Endothelial cell of umbilical vein (primary cell): ENCODE measurements around the gene DECR2. TPM values are rescaled to one million over a fixed set of nuclear protein-coding genes. Genes with fewer than 3 reads are reported as not detected.

ENCODE experiments used
- BruUV-seq: library from RNA; stranded (reverse); fragments of 400-500 nt; replicated peaks from 2 replicates; lab custom pipeline; 2021; lab: Mats Ljungman, UMichigan
- CTCF ChIA-PET: fragments of 300-600, 350-600 bp; sonication (Branson Sonifier 250); formaldehyde crosslinking; loops from one replicate; lab custom pipeline; 2021; ENCODE audit warnings: antibody characterized with exemption, inconsistent platforms; lab: Charles Lee
- POLR2A ChIA-PET: fragments of 300-600, 350-600 bp; sonication (Branson Sonifier 250); formaldehyde crosslinking; loops from one replicate; lab custom pipeline; 2021; ENCODE audit warnings: antibody characterized with exemption, inconsistent platforms; lab: Charles Lee
- DNase-seq: peaks from one replicate; pipeline ENCODE4 v3.0.0-alpha.2; 2011; ENCODE audit warnings: low read depth, low spot score
- FAIRE-seq: peaks from 2 replicates; lab custom pipeline; 2011; peaks lifted over from hg19 to GRCh38; lab: Jason Lieb, UNC
- H2AFZ ChIP-seq: 2 replicates; pipeline ENCODE4 v1.6.0; 2012; ENCODE audit warnings: low read depth, low read length, control low read depth, inconsistent platforms
- H3K27ac ChIP-seq: 2 replicates; pipeline ENCODE4 v1.5.1; 2011; ENCODE audit warnings: low read depth, mild to moderate bottlenecking, control low read depth, low read length, moderate library complexity; ENCODE audit not compliant: insufficient read depth
- H3K27me3 ChIP-seq, 2 experiments: 2 replicates each; pipeline versions ENCODE4 v1.6.0 to v1.6.1; 2011; ENCODE audit warnings: low read length in 2 of 2, mixed read lengths in 1 of 2; ENCODE audit not compliant: control insufficient read depth in 2 of 2, insufficient read depth in 2 of 2
- H3K36me3 ChIP-seq, 2 experiments: 2 replicates in 1 of 2; 3 replicates in 1 of 2; pipeline ENCODE4 v1.5.1; 2011; ENCODE audit warnings: low read length in 2 of 2, mild to moderate bottlenecking in 1 of 2, moderate library complexity in 1 of 2; ENCODE audit not compliant: control insufficient read depth in 2 of 2, insufficient read depth in 2 of 2; ENCODE audit errors: extremely low read depth in 1 of 2
- H3K4me1 ChIP-seq: 3 replicates; pipeline ENCODE4 v1.5.1; 2011; ENCODE audit warnings: mild to moderate bottlenecking, low read length; ENCODE audit not compliant: control insufficient read depth, insufficient read depth; ENCODE audit errors: extremely low read depth
- H3K4me2 ChIP-seq: 2 replicates; pipeline ENCODE4 v1.6.1; 2011; ENCODE audit warnings: low read length, control low read depth, mixed read lengths; ENCODE audit not compliant: insufficient read depth
- H3K4me3 ChIP-seq, 3 experiments: fragments of 200-600 bp in 1 of 3; sonication (generic), shearing (Covaris generic) in 1 of 3; replicated peaks in 1 of 3; 2 replicates each; pipeline ENCODE4 v1.5.1; 2011 to 2016; ENCODE audit warnings: control low read depth in 3 of 3, low read length in 3 of 3, mild to moderate bottlenecking in 2 of 3, inconsistent platforms in 1 of 3, low read depth in 1 of 3, moderate library complexity in 1 of 3; ENCODE audit not compliant: insufficient read depth in 1 of 3
- H3K79me2 ChIP-seq: 2 replicates; pipeline ENCODE4 v1.6.0; 2012; ENCODE audit warnings: low read length, inconsistent platforms; ENCODE audit not compliant: control insufficient read depth, insufficient read depth
- H3K9ac ChIP-seq: replicated peaks from 2 replicates; pipeline ENCODE3; 2011; ENCODE audit warnings: low read length, control low read depth; ENCODE audit not compliant: insufficient read depth; ENCODE audit errors: extremely low read depth
- H3K9me1 ChIP-seq: replicated peaks from 3 replicates; pipeline ENCODE4 v1.6.0; 2011; ENCODE audit warnings: mild to moderate bottlenecking, low read length; ENCODE audit not compliant: control insufficient read depth, insufficient read depth; ENCODE audit errors: extremely low read depth
- H3K9me3 ChIP-seq: replicated peaks from 2 replicates; pipeline ENCODE4 v1.5.1; 2012; ENCODE audit warnings: low read length, inconsistent platforms; ENCODE audit not compliant: control insufficient read depth, insufficient read depth
- H4K20me1 ChIP-seq: replicated peaks from 2 replicates; pipeline ENCODE3; 2011; ENCODE audit warnings: mild to moderate bottlenecking, low read length; ENCODE audit not compliant: control insufficient read depth, insufficient read depth; ENCODE audit errors: extremely low read depth
- GATA2 ChIP-seq: IDR thresholded peaks from 2 replicates; pipeline ENCODE4 v1.7.0; 2011; ENCODE audit warnings: low read depth, mild to moderate bottlenecking, moderate library complexity, mixed read lengths, low read length; ENCODE audit not compliant: insufficient read length, insufficient read depth
- dilution Hi-C: fragments of 300-500 bp; cut with MboI; formaldehyde crosslinking; loops from one replicate; pipeline ENCODE4 v1.15.0; 2019; ENCODE audit warnings: low sequenced_read_pairs; ENCODE audit not compliant: extremely low pct_ligation_motif_present
- intact Hi-C: fragments of 100-400 bp; cut with micrococcal nuclease; formaldehyde crosslinking; loops from one replicate; pipeline ENCODE4 v1.10.0; 2022
- polyA plus RNA-seq, 4 experiments: library from polyadenylated mRNA; depleted of rRNA in 3 of 4; stranded (reverse) in 3 of 4; unstranded in 1 of 4; fragments of >200 nt; gene quantifications; 2 replicates each; pipeline versions ENCODE4 v1.2.1 to v1.2.3, GENCODE V29; 2011 to 2012; ENCODE audit warnings: missing spikeins in 1 of 4
- total RNA-seq: library from RNA; stranded (reverse); gene quantifications from 2 replicates; pipeline ENCODE4 v1.2.3, GENCODE V29; 2021
- TF ChIP-seq, protein P1 (sequence below), 2 donors: IDR thresholded peaks; 1 replicate in 1 of 2; 2 replicates in 1 of 2; pipeline ENCODE4 v1.5.1; 2011; ENCODE audit warnings: low read length in 2 of 2, mild to moderate bottlenecking in 2 of 2, moderate library complexity in 2 of 2, control low read depth in 1 of 2, inconsistent platforms in 1 of 2, low read depth in 1 of 2; ENCODE audit not compliant: insufficient read depth in 1 of 2; ENCODE audit errors: extremely low read depth in 1 of 2
- TF ChIP-seq, protein P2 (sequence below): IDR thresholded peaks from 2 replicates; pipeline ENCODE4 v1.6.1; 2011; ENCODE audit not compliant: insufficient read depth, insufficient read length

The DECR2 gene
- total and polyA plus RNA-seq, 2 donors (not counting 3 experiments of a cell fraction or from before 2014, with no cell fraction given) = 28.3 to 46.5 TPM

DNA sequence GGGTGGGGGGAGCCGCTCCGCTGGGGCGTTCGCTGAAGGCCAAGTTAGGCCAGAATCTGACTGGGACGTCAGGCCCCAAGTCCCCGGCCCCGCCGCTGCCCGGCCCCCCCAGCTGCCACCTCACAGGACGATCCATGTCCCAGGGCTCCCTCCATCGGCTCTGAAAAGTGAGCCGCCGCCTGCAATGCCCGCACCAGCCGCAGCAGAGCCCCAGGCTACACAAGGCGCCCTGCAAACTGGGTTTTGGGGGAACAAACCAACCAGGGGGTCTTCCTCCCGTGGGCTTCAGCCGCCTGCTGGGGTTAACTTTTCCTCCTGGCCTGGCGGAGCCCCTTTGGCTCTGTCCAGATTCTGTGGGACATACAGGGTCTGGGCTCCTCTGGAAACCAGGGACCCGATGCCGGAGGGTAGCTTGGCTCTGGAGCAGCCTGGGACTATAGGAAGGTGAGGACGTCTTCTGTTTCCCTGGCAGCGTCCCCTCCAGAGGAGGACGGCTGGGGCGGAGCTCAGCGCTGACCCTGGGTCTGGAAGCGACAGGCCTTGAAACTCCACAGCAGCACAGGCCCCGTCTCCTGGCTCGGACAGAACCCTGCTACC is 3.9 kb upstream of the DECR2 start:
- peaks cover 5% of the 10 kb centered on the region for H3K79me2 ChIP-seq
- H4K20me1 ChIP-seq = no peaks in the 10 kb centered on the region
- ChIA-PET CTCF (interaction anchor here (0.8 to 1.3 kb wide), 3 partner anchors 16 to 81 kb away, joined by 3 to 8 read pairs (median 3); partner anchors contain the start of gene PGAP6), POLR2A (interaction anchor here (0.8 kb wide), 1 partner anchor 15 kb away, joined by 10 read pairs; no protein-coding TSS in a partner anchor)
- no peak overlapping the region for H3K4me2 ChIP-seq
- dilution Hi-C loops = no loop called here
- no peak overlapping the region for H3K9ac ChIP-seq
- intact Hi-C loops = loop anchor here (2.0 kb wide), 1 partner anchor 129 kb away; the partner anchor contains the start of gene CAPN15
- no peaks in the 10 kb centered on the region for H3K27me3 ChIP-seq
- H3K36me3 ChIP-seq = peaks cover 0 to 7% of the 10 kb centered on the region in 2 experiments
- TF ChIP-seq, protein P1, sequence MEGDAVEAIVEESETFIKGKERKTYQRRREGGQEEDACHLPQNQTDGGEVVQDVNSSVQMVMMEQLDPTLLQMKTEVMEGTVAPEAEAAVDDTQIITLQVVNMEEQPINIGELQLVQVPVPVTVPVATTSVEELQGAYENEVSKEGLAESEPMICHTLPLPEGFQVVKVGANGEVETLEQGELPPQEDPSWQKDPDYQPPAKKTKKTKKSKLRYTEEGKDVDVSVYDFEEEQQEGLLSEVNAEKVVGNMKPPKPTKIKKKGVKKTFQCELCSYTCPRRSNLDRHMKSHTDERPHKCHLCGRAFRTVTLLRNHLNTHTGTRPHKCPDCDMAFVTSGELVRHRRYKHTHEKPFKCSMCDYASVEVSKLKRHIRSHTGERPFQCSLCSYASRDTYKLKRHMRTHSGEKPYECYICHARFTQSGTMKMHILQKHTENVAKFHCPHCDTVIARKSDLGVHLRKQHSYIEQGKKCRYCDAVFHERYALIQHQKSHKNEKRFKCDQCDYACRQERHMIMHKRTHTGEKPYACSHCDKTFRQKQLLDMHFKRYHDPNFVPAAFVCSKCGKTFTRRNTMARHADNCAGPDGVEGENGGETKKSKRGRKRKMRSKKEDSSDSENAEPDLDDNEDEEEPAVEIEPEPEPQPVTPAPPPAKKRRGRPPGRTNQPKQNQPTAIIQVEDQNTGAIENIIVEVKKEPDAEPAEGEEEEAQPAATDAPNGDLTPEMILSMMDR (IDR thresholded peaks at IDR 0.05; ENCODE audit: extremely low read depth in 1 of 2, insufficient read depth in 1 of 2, low read depth in 1 of 2, low read length in 2 of 2) = peak; percentile 15 to 55
- no peak for TF ChIP-seq GATA2
- TF ChIP-seq, protein P2, sequence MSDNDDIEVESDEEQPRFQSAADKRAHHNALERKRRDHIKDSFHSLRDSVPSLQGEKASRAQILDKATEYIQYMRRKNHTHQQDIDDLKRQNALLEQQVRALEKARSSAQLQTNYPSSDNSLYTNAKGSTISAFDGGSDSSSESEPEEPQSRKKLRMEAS = no peak
- no peak overlapping the region for H2AFZ ChIP-seq
- peak; percentile 49 for DNase-seq
- no peak overlapping the region for H3K4me3 ChIP-seq
- no TSS peak for BruUV-seq
- no peak overlapping the region for H3K27ac ChIP-seq
- FAIRE-seq = peak; percentile 35
- no peaks in the 10 kb centered on the region for H3K9me1 ChIP-seq
- H3K9me3 ChIP-seq = no peaks in the 10 kb centered on the region
- H3K4me1 ChIP-seq = peaks cover 13% of the 10 kb centered on the region
